HFFc6 (cell line): ENCODE results near the gene PPL. TPM values are rescaled to one million over a fixed set of nuclear protein-coding genes. Genes with fewer than 3 reads are reported as not detected.

Experiments used
- DNase-seq: peaks from one replicate; pipeline ENCODE4 v3.0.0-alpha.2; 2018
- H3K27ac Mint-ChIP-seq: 2 replicates; pipeline ENCODE4 v1.8.0; 2020; ENCODE audit warnings: mild to moderate bottlenecking, mixed read lengths
- H3K27me3 Mint-ChIP-seq: 2 replicates; pipeline ENCODE4 v1.8.0; 2021; ENCODE audit warnings: mild to moderate bottlenecking, moderate library complexity, mixed read lengths; ENCODE audit not compliant: insufficient read depth
- H3K36me3 Mint-ChIP-seq: 2 replicates; pipeline ENCODE4 v1.8.0; 2021; ENCODE audit warnings: low read depth, mixed read lengths
- H3K4me1 Mint-ChIP-seq: 2 replicates; pipeline ENCODE4 v1.8.0; 2020; ENCODE audit warnings: low read depth, mixed read lengths
- H3K4me3 Mint-ChIP-seq: 2 replicates; pipeline ENCODE4 v1.8.0; 2020; ENCODE audit warnings: mild to moderate bottlenecking, moderate library complexity, mixed read lengths
- H3K9me3 Mint-ChIP-seq: 2 replicates; pipeline ENCODE4 v1.8.0; 2020; ENCODE audit warnings: mild to moderate bottlenecking, mixed read lengths
- CTCF ChIP-seq: fragments of 200-600 bp; sonication (generic); IDR thresholded peaks from 2 replicates; pipeline ENCODE4 v1.5.0; 2021; ENCODE audit warnings: antibody characterized with exemption, mild to moderate bottlenecking
- total RNA-seq, 6 experiments: library from RNA; stranded (reverse); fragmentation: NEBNext Ultra II Directional; extraction: Animal tissue kit (Norgen Biotek cat#: 25700); gene quantifications; 2 replicates in 1 of 6; 3 replicates in 5 of 6; pipeline ENCODE4 v1.2.3, GENCODE V29; 2021

PPL gene
- total RNA-seq, 6 experiments from 2014 or later: 0.02 to 0.06 (median 0.05) TPM; not detected in 3

DNA sequence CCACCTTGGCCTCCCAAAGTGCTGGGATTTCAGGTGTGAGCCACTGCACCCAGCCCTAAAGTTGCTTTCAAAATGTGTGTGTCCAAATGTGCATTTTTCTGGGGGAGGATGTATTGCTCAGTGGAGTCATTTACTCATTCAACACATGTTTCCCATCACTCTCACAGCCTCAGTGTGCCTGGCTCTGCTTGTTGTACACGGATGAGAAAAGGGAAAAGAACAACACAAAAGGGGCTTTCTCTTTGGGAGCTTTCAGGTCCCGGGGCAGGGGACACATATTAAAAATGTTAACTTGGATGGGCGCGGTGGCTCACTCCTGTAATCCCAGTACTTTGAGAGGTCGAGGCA, 1.7 kb upstream of the PPL start:
- no peak for DNase-seq
- Mint-ChIP-seq H3K4me3 (no peak overlapping the region), H3K36me3 (no peaks in the 10 kb centered on the region)

DNA sequence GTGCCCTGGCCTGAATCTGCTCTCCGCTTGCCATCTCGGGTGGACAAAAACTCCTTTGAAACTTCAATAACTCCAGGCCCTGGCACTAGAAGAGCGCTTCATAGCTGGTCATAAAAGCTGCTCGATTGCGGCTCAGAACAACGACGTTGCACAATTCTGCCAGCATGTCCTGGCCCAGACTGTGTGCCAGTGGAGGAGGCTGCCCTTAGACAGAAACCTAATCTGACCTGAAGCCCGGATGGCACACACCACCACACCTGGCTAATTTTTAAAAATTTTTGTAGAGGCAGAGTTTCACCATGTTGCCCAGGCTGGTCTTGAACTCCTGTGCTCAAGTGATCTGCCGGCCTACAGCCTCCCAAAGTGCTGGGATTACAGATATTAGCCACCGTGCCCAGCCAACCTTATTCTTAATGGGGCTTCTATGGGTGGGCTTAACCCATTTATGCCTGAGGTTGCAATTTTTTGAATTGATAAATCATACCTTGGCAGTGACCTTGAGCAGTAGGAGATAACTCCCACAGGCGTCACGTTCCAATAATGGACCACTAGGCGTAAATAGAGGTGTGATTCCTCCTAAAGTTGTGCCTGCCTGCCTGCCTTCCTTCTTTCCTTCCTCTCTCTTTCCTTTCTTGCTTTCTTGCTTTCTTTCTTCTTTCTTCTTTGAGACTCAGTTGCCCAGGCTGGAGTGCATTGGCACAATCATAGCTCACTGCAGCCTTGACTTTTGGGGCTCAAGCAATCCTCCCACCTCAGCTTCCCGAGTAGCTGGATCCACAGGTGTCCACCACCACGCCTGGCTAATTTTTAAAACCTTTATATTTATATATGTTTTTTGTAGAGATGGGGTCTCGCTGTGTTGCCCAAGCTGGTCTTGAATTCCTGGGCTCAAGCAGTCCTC, 1.1 kb upstream of the PPL start:
- H3K27me3 Mint-ChIP-seq: peaks cover 30% of the 10 kb centered on the region
- no peak for TF ChIP-seq CTCF
- no peak overlapping the region for H3K4me3 Mint-ChIP-seq
- no peaks in the 10 kb centered on the region for H3K36me3 Mint-ChIP-seq
- no peak for DNase-seq
- no peaks in the 10 kb centered on the region for H3K9me3 Mint-ChIP-seq
- peaks cover 19% of the 10 kb centered on the region for H3K4me1 Mint-ChIP-seq
- no peak overlapping the region for H3K27ac Mint-ChIP-seq

More for the DNA sequence above, 1.7 kb upstream of the PPL start:
- TF ChIP-seq CTCF: no peak
- no peak overlapping the region for H3K27ac Mint-ChIP-seq
- H3K4me1 Mint-ChIP-seq: peaks cover 25% of the 10 kb centered on the region
- H3K27me3 Mint-ChIP-seq: peaks cover 24% of the 10 kb centered on the region
- no peaks in the 10 kb centered on the region for H3K9me3 Mint-ChIP-seq

- Mint-ChIP-seq H3K9me3 (no peaks in the 10 kb centered on the region), H3K4me3 (no peak overlapping the region), H3K27ac (no peak overlapping the region), H3K27me3 (peaks cover 40% of the 10 kb centered on the region), H3K4me1 (peaks cover 10% of the 10 kb centered on the region), H3K36me3 (no peaks in the 10 kb centered on the region)
- no peak for DNase-seq
- peak; percentile 30; the same call in 1 of the 2 replicates for TF ChIP-seq CTCF
These were observed 562 bp downstream of the PPL start for GRCh38 chr16:4936181-4936990.

DNA sequence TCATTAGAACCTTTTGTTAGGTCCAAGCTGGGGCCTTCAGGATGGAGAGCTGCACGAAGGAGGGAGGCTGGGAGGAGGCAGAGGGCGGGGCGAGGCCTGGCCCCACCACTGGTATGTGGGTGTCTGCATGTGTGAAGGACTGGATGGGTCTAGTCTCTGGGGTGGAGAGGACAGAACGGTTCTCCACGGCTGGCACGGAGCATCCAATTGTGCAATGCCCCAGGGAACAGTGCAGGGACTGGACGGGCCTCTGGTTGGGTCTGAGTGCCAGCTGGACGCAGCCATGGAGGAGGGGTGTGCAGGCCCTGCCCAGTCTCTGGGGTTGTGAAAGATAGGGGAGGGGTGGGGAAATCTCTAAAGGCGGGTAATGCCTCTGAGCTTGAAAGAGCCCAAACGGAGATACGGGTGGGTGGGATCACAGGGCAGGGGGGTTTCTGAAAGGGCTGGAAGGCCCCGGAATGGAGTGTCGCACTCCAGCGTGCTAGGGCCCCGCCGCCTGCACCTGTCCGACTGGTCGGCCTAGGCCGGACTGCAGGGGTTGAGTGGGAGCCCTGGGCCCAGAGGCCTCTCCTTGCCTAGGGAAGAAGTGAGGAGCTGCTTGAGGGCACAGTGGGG, 1.6 kb downstream of the PPL start:
- Mint-ChIP-seq H3K27ac (no peak overlapping the region), H3K4me1 (peaks cover 6% of the 10 kb centered on the region), H3K27me3 (peaks cover 38% of the 10 kb centered on the region), H3K9me3 (no peaks in the 10 kb centered on the region), H3K36me3 (no peaks in the 10 kb centered on the region), H3K4me3 (no peak overlapping the region)
- peak; percentile 20 for DNase-seq
- no peak for TF ChIP-seq CTCF

GRCh38 chr16:4934591-4934990, 2.4 kb downstream of the PPL start:
- DNase-seq: no peak
- H3K4me3 Mint-ChIP-seq: no peak overlapping the region
- H3K9me3 Mint-ChIP-seq: no peaks in the 10 kb centered on the region
- no peaks in the 10 kb centered on the region for H3K36me3 Mint-ChIP-seq
- H3K27me3 Mint-ChIP-seq: peaks cover 43% of the 10 kb centered on the region
- peaks cover 6% of the 10 kb centered on the region for H3K4me1 Mint-ChIP-seq
- no peak for TF ChIP-seq CTCF
- no peak overlapping the region for H3K27ac Mint-ChIP-seq
